Muscle layer of colon (tissue), 2 donors: ENCODE data around the gene UBA5.
"Not testable (repeated sequence)": the region's sequence is repeated elsewhere in the genome, so short reads cannot be mapped to it uniquely, and the experiment has no call there.

Source experiments
- H3K27ac ChIP-seq: one replicate; pipeline ENCODE4 v1.7.0; 2013; ENCODE audit warnings: low read depth, mild to moderate bottlenecking, low read length, moderate library complexity
- H3K27me3 ChIP-seq, 2 donors: one replicate each; pipeline ENCODE4 v1.7.0; 2013; ENCODE audit warnings: low read length in 2 of 2, mild to moderate bottlenecking in 2 of 2; ENCODE audit not compliant: insufficient read depth in 2 of 2, control insufficient read depth in 1 of 2
- H3K36me3 ChIP-seq: one replicate; pipeline ENCODE4 v1.7.0; 2013; ENCODE audit warnings: mild to moderate bottlenecking, low read length; ENCODE audit not compliant: insufficient read depth
- H3K4me1 ChIP-seq: one replicate; pipeline ENCODE4 v1.7.0; 2013; ENCODE audit warnings: mild to moderate bottlenecking, low read length; ENCODE audit not compliant: insufficient read depth
- H3K4me3 ChIP-seq, 2 donors: one replicate each; pipeline ENCODE4 v1.7.0; 2013; ENCODE audit warnings: low read length in 2 of 2, low read depth in 1 of 2, mild to moderate bottlenecking in 1 of 2, moderate library complexity in 1 of 2
- H3K9ac ChIP-seq: one replicate; pipeline ENCODE4 v1.7.0; 2013; ENCODE audit warnings: low read length
- H3K9me3 ChIP-seq: one replicate; pipeline ENCODE4 v1.7.0; 2013; ENCODE audit warnings: mild to moderate bottlenecking, low read length
- donor health status: abdominal sarcoma.
- donor health status: Adenocarcinoma of cecum.

UBA5 gene

DNA sequence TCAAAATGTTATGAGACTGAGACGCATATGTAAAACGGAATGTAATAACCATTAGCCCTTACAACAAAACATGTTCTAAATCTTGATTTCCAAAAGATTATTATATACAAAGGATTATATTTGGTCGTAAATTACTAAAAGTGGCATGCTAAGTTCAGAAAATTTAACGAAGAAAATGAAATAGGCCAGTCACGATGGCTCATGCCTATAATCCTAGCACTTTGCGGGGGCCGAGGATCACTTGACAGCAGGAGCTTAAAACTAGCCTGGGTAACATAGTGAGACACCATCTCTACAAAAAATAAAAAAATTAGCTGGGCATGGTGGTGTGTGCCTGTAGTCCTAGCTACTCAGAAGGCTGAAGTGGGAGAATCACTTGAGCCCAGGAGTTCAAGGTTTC is 29.5 kb upstream of the UBA5 start:
- H3K36me3 ChIP-seq = peaks cover 20% of the 10 kb centered on the region

DNA sequence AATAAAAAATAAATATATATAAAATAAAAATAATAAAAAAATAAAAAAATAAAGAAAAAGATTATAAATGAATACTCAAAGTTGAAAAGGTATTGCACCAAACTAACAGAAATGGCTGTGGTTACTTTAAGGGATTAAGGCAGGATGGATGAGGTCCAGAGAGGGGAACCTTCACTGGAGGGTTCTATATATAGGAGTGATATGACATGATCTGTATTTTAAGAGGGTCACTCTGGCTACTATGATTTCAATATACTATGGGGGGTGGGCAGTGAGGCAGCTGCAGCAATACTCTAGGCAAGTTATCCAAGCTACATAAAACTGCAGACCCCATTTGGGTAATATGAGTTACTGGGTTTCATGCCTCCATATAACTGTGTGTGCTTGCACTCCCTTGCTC is 25.1 kb upstream of the UBA5 start:
- H3K9me3 ChIP-seq = no peaks in the 10 kb centered on the region
- H3K9ac ChIP-seq = no peak overlapping the region
- H3K36me3 ChIP-seq = peaks cover 5% of the 10 kb centered on the region
- H3K4me1 ChIP-seq = no peaks in the 10 kb centered on the region
- no peak overlapping the region for H3K4me3 ChIP-seq
- H3K27me3 ChIP-seq = no peaks in the 10 kb centered on the region
- no peak overlapping the region for H3K27ac ChIP-seq

More for the DNA sequence above, 29.5 kb upstream of the UBA5 start:
- Histone ChIP-seq H3K27me3 (no peaks in the 10 kb centered on the region), H3K4me1 (no peaks in the 10 kb centered on the region), H3K9me3 (no peaks in the 10 kb centered on the region), H3K27ac (no peak overlapping the region), H3K9ac (no peak overlapping the region), H3K4me3 (no peak overlapping the region)

DNA sequence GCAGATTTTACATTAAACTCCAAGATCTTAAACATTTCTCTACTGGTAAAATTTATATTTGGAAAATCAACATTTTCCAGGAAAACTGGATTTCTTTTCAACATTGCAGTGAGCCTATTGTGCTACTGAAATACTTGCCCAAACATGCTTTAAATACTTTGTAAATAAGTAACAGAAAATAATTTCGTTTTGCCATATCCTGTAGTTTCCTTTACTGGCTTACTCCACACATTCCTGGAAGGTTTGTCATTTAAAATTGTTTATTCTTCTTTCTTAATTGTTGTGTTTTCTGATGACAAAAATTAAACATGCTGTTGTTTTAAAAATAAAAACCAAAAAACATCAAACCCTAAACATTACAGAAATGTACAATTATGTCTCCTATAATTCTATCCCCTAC is 22.5 kb upstream of the UBA5 start:
- peaks cover 12% of the 10 kb centered on the region for H3K36me3 ChIP-seq
- no peak overlapping the region for H3K27ac ChIP-seq
- no peak overlapping the region for H3K4me3 ChIP-seq

DNA sequence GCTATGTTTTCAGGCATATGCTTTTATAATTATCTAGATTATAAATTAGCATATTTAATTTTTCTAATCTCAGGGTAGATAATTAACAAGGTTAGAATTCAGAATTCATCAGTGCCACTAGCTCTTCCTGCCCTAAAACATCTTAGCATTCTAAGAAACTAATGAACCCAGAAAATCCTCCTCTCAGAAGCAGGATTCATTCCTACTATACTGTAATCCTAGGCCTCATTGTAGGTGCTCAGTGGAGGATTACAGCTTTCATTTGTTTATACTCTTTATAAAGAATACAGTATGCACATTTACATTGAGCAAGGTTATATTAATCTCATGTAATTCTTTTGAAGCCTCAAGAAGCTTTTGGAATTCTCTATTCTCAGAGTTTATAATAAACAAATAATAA is 21.4 kb upstream of the UBA5 start:
- Histone ChIP-seq H3K9ac (no peak overlapping the region), H3K4me3 (no peak overlapping the region), H3K9me3 (no peaks in the 10 kb centered on the region), H3K27ac (no peak overlapping the region), H3K27me3 (no peaks in the 10 kb centered on the region), H3K4me1 (no peaks in the 10 kb centered on the region), H3K36me3 (peaks cover 12% of the 10 kb centered on the region)

More for the DNA sequence above, 22.5 kb upstream of the UBA5 start:
- H3K9me3 ChIP-seq = no peaks in the 10 kb centered on the region
- H3K4me1 ChIP-seq = no peaks in the 10 kb centered on the region
- no peaks in the 10 kb centered on the region for H3K27me3 ChIP-seq
- H3K9ac ChIP-seq = no peak overlapping the region

DNA sequence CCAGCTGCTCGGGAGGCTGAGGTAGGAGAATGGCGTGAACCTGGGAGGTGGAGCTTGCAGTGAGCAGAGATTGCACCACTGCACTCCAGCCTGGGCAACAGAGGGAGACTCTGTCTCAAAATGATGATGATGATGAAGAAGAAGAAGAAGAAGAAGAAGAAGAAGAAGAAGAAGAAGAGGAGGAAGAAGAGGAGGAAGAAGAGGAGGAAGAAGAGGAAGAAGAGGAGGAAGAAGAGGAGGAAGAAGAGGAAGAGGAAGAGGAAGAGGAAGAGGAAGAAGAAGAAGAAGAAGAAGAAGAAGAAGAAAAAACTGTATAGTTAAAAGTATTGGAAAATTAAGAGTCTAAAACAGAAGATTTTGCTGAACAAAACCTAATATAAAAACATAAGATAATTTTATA is 18.7 kb upstream of the UBA5 start:
- not testable (repeated sequence) for H3K27ac ChIP-seq, H3K4me3 ChIP-seq, H3K9me3 ChIP-seq, H3K27me3 ChIP-seq, H3K4me1 ChIP-seq, H3K9ac ChIP-seq
- H3K36me3 ChIP-seq = peaks cover 12% of the 10 kb centered on the region

DNA sequence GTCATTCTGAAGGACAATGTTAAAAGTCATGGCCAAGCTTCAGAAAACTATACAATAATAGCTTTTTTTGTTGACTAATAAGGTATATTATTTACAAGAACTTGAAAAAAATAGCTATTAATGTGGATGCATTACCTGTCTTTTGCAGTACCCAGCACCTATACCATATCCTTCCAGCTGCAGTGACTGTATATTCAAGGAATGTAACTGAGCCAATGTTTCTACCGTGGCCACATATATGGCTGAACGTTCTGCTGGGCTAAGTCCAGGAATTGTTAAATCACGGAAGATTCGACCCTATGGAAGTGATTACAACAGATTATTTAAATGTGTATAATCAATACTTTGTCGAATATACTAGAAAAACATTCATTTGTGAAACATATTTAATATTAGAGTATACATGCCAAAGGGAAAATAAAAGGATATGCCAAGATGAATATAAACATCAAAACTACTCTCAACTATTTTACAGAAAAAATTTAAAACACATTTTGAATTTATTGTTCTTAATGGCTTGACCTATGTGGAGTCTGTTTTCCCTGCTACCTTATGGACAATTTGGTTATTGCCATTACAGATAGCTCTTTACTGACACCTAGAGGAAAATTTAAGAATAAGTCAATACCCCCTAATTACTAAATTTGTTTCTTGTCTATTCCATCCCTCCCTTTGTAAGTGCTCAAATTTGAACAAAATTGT is 18.1 kb upstream of the UBA5 start:
- Histone ChIP-seq H3K27ac (no peak overlapping the region), H3K9ac (no peak overlapping the region), H3K4me1 (no peaks in the 10 kb centered on the region), H3K9me3 (no peaks in the 10 kb centered on the region), H3K4me3 (no peak overlapping the region), H3K27me3 (no peaks in the 10 kb centered on the region), H3K36me3 (peaks cover 12% of the 10 kb centered on the region)

DNA sequence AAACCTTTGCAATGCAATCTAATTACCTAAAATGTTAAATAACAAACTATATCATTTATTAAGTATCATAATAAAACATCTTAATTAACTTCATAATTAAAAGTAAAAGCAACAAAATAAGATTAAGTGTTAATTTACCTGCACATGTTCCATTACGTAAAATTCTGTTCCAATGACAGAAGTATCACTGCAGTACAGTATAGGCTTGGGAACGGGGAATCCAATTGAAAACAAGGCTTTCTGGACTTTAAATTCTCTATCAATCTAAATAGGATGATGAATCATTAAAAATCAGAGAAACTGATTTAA is 17.6 kb upstream of the UBA5 start:
- H3K27me3 ChIP-seq = no peaks in the 10 kb centered on the region
- no peaks in the 10 kb centered on the region for H3K9me3 ChIP-seq
- peaks cover 12% of the 10 kb centered on the region for H3K36me3 ChIP-seq

DNA sequence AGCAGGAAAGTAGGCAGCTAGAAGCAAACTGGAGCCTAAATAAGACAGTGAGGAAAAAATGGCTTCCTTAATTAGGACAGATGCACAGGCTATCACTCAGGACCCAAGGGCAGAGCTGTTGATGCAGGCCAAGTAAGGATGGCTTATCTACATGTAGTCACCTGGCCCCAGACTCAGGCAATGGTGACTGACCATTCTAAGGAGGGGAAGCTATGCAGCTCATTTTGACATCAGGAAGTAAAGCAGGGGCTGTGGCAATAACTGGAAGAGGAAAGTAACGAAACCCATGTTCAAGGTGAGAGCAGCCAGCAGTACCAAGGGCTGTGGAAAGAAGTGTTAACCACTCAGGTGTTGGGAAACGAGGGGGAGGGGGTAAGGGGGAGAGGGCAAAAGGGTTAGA is 16.8 kb upstream of the UBA5 start:
- H3K9ac ChIP-seq = no peak overlapping the region
- peaks cover 12% of the 10 kb centered on the region for H3K36me3 ChIP-seq
- no peak overlapping the region for H3K27ac ChIP-seq
- no peak overlapping the region for H3K4me3 ChIP-seq
- H3K4me1 ChIP-seq = no peaks in the 10 kb centered on the region
- no peaks in the 10 kb centered on the region for H3K27me3 ChIP-seq
- no peaks in the 10 kb centered on the region for H3K9me3 ChIP-seq

More for the DNA sequence above, 17.6 kb upstream of the UBA5 start:
- Histone ChIP-seq H3K4me3 (no peak overlapping the region), H3K27ac (no peak overlapping the region), H3K4me1 (no peaks in the 10 kb centered on the region), H3K9ac (no peak overlapping the region)

DNA sequence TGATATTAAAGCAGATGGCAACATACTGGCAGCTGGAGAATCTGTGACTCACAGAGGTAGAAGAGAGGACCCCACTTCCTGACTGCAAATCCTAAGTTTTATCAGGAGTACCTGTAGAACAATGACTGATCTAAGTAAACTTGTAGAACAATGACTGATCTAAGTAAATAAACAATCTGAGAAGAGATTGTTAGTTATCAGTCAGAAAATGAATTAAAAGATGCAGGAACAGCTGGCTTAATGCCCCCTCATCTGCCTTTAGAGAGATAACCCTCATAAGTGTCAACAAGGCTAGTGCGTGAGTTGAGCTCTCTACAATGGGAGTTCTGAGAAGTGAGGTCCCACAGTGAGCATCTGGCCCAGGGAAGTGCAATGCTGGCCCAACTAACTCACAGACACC is 15.1 kb upstream of the UBA5 start:
- Histone ChIP-seq H3K4me3 (no peak overlapping the region), H3K9me3 (no peaks in the 10 kb centered on the region), H3K36me3 (peaks cover 7% of the 10 kb centered on the region), H3K4me1 (no peaks in the 10 kb centered on the region), H3K27me3 (no peaks in the 10 kb centered on the region), H3K9ac (no peak overlapping the region), H3K27ac (no peak overlapping the region)

DNA sequence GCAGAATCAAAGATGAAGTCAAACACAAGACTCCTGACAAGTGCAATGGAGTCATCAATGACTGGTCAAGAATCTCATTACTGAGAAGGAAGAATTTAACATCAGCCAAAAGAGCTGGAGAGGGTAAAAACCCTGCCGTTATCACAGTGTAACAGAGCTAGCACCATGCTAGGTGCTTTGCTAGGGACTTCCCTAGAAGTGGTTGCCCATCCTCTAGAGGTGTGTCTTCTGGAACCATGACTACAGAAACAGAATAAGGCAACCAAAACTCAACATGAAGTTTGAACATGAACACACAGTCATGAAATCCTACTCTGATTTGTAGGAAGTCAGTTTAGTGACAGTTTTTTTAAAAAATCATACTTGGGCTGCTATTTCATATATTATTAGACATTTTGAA is 10.0 kb upstream of the UBA5 start:
- H3K27me3 ChIP-seq = no peaks in the 10 kb centered on the region
- H3K9me3 ChIP-seq = no peaks in the 10 kb centered on the region
- H3K36me3 ChIP-seq = no peaks in the 10 kb centered on the region
- H3K4me1 ChIP-seq = no peaks in the 10 kb centered on the region
- no peak overlapping the region for H3K4me3 ChIP-seq
- H3K9ac ChIP-seq = no peak overlapping the region
- H3K27ac ChIP-seq = no peak overlapping the region

DNA sequence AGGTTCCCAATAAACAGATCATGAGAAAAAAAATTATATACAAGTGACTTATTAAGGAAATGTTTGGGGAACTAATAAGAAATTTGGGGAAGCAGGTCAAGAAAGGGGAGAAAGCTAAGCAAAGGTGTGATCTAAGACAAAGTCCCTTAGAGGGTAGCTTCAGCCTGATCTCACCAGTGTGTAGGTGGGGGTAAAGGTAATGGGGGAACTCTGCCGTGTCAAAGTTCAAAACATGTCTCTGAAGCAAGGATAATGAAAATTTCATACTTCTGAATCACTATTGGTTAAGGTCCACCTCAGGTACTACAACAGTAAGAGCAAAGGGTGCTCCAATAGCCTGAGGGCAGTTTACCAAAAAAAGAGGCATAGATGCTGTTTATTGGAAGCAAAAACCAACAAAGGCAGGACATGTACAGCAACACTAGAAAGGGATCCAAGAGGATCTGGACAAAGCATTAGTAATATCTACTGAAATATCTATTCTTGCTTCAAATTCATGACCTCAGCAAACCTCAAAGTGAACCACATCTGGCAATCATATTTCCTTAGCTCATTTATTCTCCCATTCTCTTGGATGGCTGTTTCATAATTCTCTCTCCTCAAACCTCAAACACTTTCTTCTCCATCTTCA is 7.4 kb upstream of the UBA5 start:
- H3K9ac ChIP-seq = no peak overlapping the region
- no peaks in the 10 kb centered on the region for H3K36me3 ChIP-seq
- H3K4me3 ChIP-seq = no peak overlapping the region
- H3K27me3 ChIP-seq = no peaks in the 10 kb centered on the region
- no peaks in the 10 kb centered on the region for H3K9me3 ChIP-seq
- H3K4me1 ChIP-seq = no peaks in the 10 kb centered on the region
- H3K27ac ChIP-seq = no peak overlapping the region

DNA sequence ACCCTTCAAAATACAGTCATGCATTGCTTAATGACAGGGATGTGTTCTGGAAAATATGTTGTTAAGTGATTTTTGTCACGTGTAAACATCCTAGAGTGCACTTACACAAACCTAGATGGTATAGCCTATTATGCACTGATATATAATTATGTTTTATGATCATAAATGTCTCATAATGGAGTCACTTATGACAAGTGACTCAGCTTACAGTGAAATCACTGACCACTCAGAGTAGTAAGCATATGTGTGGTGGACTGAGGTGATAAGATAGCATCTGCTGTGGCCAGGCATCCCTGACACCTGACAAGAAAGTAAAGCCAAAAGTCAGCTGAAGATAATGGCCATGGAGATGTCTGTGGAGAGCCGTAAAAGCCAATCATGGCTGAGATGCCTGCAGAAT is 5.9 kb upstream of the UBA5 start:
- no peaks in the 10 kb centered on the region for H3K27me3 ChIP-seq
- no peaks in the 10 kb centered on the region for H3K36me3 ChIP-seq
- peaks cover 7% of the 10 kb centered on the region for H3K4me1 ChIP-seq
- H3K9ac ChIP-seq = no peak overlapping the region
- no peak overlapping the region for H3K4me3 ChIP-seq
- no peaks in the 10 kb centered on the region for H3K9me3 ChIP-seq
- no peak overlapping the region for H3K27ac ChIP-seq
